HEK293 (cell line): Measurements from ENCODE around the gene CD276.
"Not testable (repeated sequence)": the region's sequence is repeated elsewhere in the genome, so short reads cannot be mapped to it uniquely, and the experiment has no call there.

Source experiments
- CTCF ChIA-PET: fragments of 350-600 bp; formaldehyde crosslinking; extraction: SDS; loops from one replicate; lab custom pipeline; 2021; ENCODE audit warnings: antibody characterized with exemption; lab: Yijun Ruan, JAX
- POLR2A ChIA-PET: fragments of 300-600 bp; formaldehyde crosslinking; extraction: SDS; loops from one replicate; lab custom pipeline; 2020; ENCODE audit warnings: antibody characterized with exemption, inconsistent platforms; lab: Yijun Ruan, JAX
- H3K27ac ChIP-seq: fragments of 200-500 bp; sonication (Bioruptor generic); 2 replicates; pipeline ENCODE4 v1.5.1; 2014; ENCODE audit warnings: low read depth, low read length, control low read depth, inconsistent platforms; ENCODE audit errors: extremely low read depth
- H3K36me3 ChIP-seq, 2 experiments: fragments of 200-500 bp in 1 of 2; sonication (Bioruptor generic) in 1 of 2; 1 replicate in 1 of 2; 2 replicates in 1 of 2; pipeline ENCODE4 v1.5.1; 2014 to 2017; ENCODE audit warnings: inconsistent platforms in 2 of 2, low read length in 2 of 2; ENCODE audit not compliant: control insufficient read depth in 2 of 2, insufficient read depth in 1 of 2
- H3K4me1 ChIP-seq: fragments of 200-500 bp; sonication (Bioruptor generic); 2 replicates; pipeline ENCODE4 v1.5.1; 2014; ENCODE audit warnings: mild to moderate bottlenecking, low read length, inconsistent platforms; ENCODE audit not compliant: control insufficient read depth, insufficient read depth
- H3K4me3 ChIP-seq: 2 replicates; pipeline ENCODE4 v1.5.1; 2011; ENCODE audit warnings: low read depth, mild to moderate bottlenecking, control low read depth, low read length, moderate library complexity
- H3K9me3 ChIP-seq: fragments of 200-500 bp; sonication (Bioruptor generic); 2 replicates; pipeline ENCODE4 v1.5.1; 2014; ENCODE audit warnings: low read depth, low read length, inconsistent platforms; ENCODE audit not compliant: control insufficient read depth, insufficient read depth
- ELK4 ChIP-seq: IDR thresholded peaks from 2 replicates; pipeline ENCODE4 v1.6.1; 2011; ENCODE audit warnings: mild to moderate bottlenecking, low read depth, low read length, borderline replicate concordance
- HIC1 ChIP-seq: fragments of 450-650 bp; formaldehyde crosslinking; IDR thresholded peaks from 2 replicates; pipeline ENCODE4 v1.5.1; 2016; ENCODE audit warnings: missing biosample characterization, missing genetic modification characterization
- SCRT2 ChIP-seq: fragments of 450-650 bp; formaldehyde crosslinking; IDR thresholded peaks from 2 replicates; pipeline ENCODE4 v1.5.1; 2016; ENCODE audit warnings: missing biosample characterization, missing genetic modification characterization
- ZBTB44 ChIP-seq: fragments of 450-650 bp; IDR thresholded peaks from 2 replicates; pipeline ENCODE4 v1.5.1; 2018; ENCODE audit warnings: missing biosample characterization, mild to moderate bottlenecking, missing genetic modification characterization
- ZBTB7A ChIP-seq: fragments of 450-650 bp; formaldehyde crosslinking; IDR thresholded peaks from 2 replicates; pipeline ENCODE4 v1.5.1; 2016; ENCODE audit warnings: low read depth, missing biosample characterization, missing genetic modification characterization
- ZNF121 ChIP-seq: fragments of 450-650 bp; formaldehyde crosslinking; IDR thresholded peaks from 2 replicates; pipeline ENCODE4 v1.5.1; 2016; ENCODE audit warnings: missing biosample characterization, missing genetic modification characterization
- ZNF26 ChIP-seq: fragments of 450-650 bp; formaldehyde crosslinking; IDR thresholded peaks from 2 replicates; pipeline ENCODE4 v1.5.1; 2016; ENCODE audit warnings: missing biosample characterization, missing genetic modification characterization
- ZNF398 ChIP-seq: fragments of 450-650 bp; formaldehyde crosslinking; IDR thresholded peaks from 2 replicates; pipeline ENCODE4 v1.5.1; 2017; ENCODE audit warnings: missing biosample characterization, missing genetic modification characterization
- ZNF530 ChIP-seq: fragments of 450-650 bp; formaldehyde crosslinking; IDR thresholded peaks from 2 replicates; pipeline ENCODE4 v1.5.1; 2016; ENCODE audit warnings: low read depth, missing biosample characterization, missing genetic modification characterization
- ZNF580 ChIP-seq: fragments of 450-650 bp; formaldehyde crosslinking; IDR thresholded peaks from 2 replicates; pipeline ENCODE4 v1.5.1; 2016; ENCODE audit warnings: missing biosample characterization, missing genetic modification characterization
- ZNF654 ChIP-seq: fragments of 450-650 bp; formaldehyde crosslinking; IDR thresholded peaks from 2 replicates; pipeline ENCODE4 v1.5.1; 2016; ENCODE audit warnings: low read depth, missing biosample characterization, missing genetic modification characterization
- ZSCAN23 ChIP-seq: fragments of 450-650 bp; formaldehyde crosslinking; IDR thresholded peaks from 2 replicates; pipeline ENCODE4 v1.5.1; 2016; ENCODE audit warnings: missing biosample characterization, missing genetic modification characterization

CD276 gene

GRCh38 chr15:73702311-73703239 is 18.4 kb downstream of the CD276 start:
- H3K4me1 ChIP-seq, H3K27ac ChIP-seq, H3K4me3 ChIP-seq, H3K9me3 ChIP-seq, POLR2A ChIA-PET: not testable (repeated sequence)
- CTCF ChIA-PET, result interaction anchor here (0.6 to 16.7 kb wide), 7 partner anchors 8 to 459 kb away, joined by 3 to 543 read pairs (median 5); partner anchors contain the start of genes CD276 and NPTN
- peaks cover 19 to 72% of the 10 kb centered on the region in 2 experiments for H3K36me3 ChIP-seq

- POLR2A ChIA-PET, H3K4me1 ChIP-seq, H3K9me3 ChIP-seq, H3K4me3 ChIP-seq, H3K27ac ChIP-seq: not testable (repeated sequence)
- CTCF ChIA-PET, result interaction anchor here (0.6 to 16.7 kb wide), 13 partner anchors 8 to 207 kb away, joined by 3 to 543 read pairs (median 6); partner anchors contain the start of genes CD276 and NPTN
- peaks cover 11 to 76% of the 10 kb centered on the region in 2 experiments for H3K36me3 ChIP-seq
- TF ChIP-seq HIC1 (tag by site-specific recombination), result 0 out of 2 replicates have a peak, but pooled peaks have one; percentile 41
Measured at GRCh38 chr15:73703601-73704000, 19.4 kb downstream of the CD276 start.

- CTCF ChIA-PET, result interaction anchor here (0.5 to 16.7 kb wide), 56 partner anchors 8 to 1272 kb away, joined by 3 to 543 read pairs (median 4); partner anchors contain the start of genes CD276 and NPTN
- POLR2A ChIA-PET, H3K27ac ChIP-seq, H3K4me3 ChIP-seq, H3K9me3 ChIP-seq, H3K4me1 ChIP-seq: not testable (repeated sequence)
- H3K36me3 ChIP-seq, result peaks cover 10 to 76% of the 10 kb centered on the region in 2 experiments
Measured at GRCh38 chr15:73704142-73704868, 20.1 kb downstream of the CD276 start.

- Histone ChIP-seq H3K4me3 (no peak overlapping the region), H3K4me1 (no peaks in the 10 kb centered on the region), H3K9me3 (no peaks in the 10 kb centered on the region), H3K27ac (no peak overlapping the region), H3K36me3 (peaks cover 10 to 79% of the 10 kb centered on the region in 2 experiments)
- ChIA-PET POLR2A (interaction anchor here (0.6 kb wide), 1 partner anchor 11 kb away, joined by 3 read pairs; no protein-coding TSS in a partner anchor), CTCF (interaction anchor here (0.5 to 16.7 kb wide), 73 partner anchors 9 to 1271 kb away, joined by 3 to 543 read pairs (median 4); partner anchors contain the start of genes CD276 and NPTN)
- TF ChIP-seq SCRT2 (tag by site-specific recombination) (no peak), ZNF26 (tag by site-specific recombination) (no peak), ZBTB44 (tag by site-specific recombination) (no peak), ZNF398 (no peak), ZNF530 (tag by site-specific recombination) (no peak), ZBTB7A (tag by site-specific recombination) (no peak), ZNF654 (tag by site-specific recombination) (peak; percentile 56), ZNF121 (tag by site-specific recombination) (no peak), ELK4 (no peak), ZSCAN23 (no peak), ZNF580 (tag by site-specific recombination) (no peak)
Measured at GRCh38 chr15:73704869-73705645, 20.9 kb downstream of the CD276 start.
